Panc1 (cell line): ENCODE results near the gene BRINP2.

Experiments used
- CTCF ChIP-seq: fragments of 450-650 bp; IDR thresholded peaks from 2 replicates; pipeline ENCODE4 v1.5.1; 2017; ENCODE audit warnings: mild to moderate bottlenecking
- TCF7L2 ChIP-seq: IDR thresholded peaks from 2 replicates; pipeline ENCODE4 v1.6.1; 2011; ENCODE audit warnings: mild to moderate bottlenecking, low read depth, low read length, inconsistent platforms
- TF ChIP-seq, protein P1 (sequence below), 2 experiments: IDR thresholded peaks; 2 replicates each; pipeline ENCODE4 v1.6.1; 2011 to 2012; ENCODE audit warnings: low read depth in 2 of 2, control low read depth in 1 of 2, low read length in 1 of 2, mild to moderate bottlenecking in 1 of 2, moderate library complexity in 1 of 2; ENCODE audit not compliant: insufficient read depth in 1 of 2

DNA sequence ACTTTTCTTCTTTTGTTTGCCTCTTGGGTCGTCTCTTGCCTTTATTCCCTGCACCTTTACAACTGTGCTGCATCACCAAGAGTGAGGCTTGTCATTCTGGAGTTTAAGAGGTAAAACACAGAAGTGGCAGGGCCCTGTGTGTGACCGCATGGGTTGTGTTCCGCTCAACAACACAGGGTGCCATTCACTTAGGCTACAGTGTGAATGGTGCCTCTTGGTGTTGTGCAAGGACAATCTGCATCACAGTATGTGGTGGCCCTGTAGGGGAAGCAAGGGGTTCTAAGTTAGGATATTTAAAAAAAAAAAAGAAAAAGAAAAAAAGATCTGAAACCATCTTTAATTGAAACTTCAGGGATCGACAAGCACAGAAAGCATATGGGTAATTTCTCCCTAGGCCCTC lies 38.2 kb downstream of the BRINP2 start:
- TF ChIP-seq CTCF (no peak), TCF7L2 (no peak)
- TF ChIP-seq, protein P1, sequence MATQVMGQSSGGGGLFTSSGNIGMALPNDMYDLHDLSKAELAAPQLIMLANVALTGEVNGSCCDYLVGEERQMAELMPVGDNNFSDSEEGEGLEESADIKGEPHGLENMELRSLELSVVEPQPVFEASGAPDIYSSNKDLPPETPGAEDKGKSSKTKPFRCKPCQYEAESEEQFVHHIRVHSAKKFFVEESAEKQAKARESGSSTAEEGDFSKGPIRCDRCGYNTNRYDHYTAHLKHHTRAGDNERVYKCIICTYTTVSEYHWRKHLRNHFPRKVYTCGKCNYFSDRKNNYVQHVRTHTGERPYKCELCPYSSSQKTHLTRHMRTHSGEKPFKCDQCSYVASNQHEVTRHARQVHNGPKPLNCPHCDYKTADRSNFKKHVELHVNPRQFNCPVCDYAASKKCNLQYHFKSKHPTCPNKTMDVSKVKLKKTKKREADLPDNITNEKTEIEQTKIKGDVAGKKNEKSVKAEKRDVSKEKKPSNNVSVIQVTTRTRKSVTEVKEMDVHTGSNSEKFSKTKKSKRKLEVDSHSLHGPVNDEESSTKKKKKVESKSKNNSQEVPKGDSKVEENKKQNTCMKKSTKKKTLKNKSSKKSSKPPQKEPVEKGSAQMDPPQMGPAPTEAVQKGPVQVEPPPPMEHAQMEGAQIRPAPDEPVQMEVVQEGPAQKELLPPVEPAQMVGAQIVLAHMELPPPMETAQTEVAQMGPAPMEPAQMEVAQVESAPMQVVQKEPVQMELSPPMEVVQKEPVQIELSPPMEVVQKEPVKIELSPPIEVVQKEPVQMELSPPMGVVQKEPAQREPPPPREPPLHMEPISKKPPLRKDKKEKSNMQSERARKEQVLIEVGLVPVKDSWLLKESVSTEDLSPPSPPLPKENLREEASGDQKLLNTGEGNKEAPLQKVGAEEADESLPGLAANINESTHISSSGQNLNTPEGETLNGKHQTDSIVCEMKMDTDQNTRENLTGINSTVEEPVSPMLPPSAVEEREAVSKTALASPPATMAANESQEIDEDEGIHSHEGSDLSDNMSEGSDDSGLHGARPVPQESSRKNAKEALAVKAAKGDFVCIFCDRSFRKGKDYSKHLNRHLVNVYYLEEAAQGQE (IDR thresholded peaks at IDR 0.05; ENCODE audit: insufficient read depth in 1 of 2, low read depth in 2 of 2, low read length in 1 of 2): no peak
